ENCODE results near the gene GPI.
A peak's percentile ranks its signal among the peaks of the same experiment; 100 is the strongest.

Gene GPI

DNA sequence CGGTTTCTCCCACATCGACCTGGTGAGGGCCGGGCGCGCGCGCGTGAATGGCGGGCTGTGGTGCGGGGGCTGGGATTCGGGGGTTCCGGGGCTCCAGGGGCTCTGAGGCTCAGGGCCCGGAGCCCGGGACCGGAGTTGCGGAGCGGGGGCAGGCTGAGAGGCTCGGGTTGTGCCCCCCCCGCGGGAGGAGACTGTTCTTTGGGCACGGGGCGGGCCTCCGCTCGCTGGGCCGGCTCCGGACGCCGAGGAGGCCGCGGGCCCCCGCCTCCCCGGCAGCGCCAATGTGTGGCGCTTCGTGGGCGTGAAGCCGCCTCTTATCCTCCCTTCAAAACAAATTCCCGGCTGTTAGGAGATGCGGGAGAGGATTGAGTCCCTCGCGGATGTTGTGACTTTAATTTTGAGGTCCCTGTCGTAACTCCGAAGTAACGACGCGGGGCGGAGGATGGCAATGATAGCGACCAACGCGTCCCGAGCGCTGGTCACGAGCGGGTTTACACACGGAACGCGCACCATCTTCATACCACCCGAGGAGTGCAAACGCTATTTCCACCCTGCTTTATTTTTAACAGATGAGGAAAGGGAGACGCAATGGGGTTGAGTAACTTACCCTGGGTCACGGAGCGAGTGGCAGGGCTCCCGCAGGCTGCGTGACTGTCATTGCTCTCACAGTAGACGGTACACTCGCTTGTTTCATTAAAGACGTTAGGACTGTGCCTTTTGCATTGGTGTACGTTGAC lies 63.7 kb downstream of the GPI start:
- TF ChIP-seq, protein P1, sequence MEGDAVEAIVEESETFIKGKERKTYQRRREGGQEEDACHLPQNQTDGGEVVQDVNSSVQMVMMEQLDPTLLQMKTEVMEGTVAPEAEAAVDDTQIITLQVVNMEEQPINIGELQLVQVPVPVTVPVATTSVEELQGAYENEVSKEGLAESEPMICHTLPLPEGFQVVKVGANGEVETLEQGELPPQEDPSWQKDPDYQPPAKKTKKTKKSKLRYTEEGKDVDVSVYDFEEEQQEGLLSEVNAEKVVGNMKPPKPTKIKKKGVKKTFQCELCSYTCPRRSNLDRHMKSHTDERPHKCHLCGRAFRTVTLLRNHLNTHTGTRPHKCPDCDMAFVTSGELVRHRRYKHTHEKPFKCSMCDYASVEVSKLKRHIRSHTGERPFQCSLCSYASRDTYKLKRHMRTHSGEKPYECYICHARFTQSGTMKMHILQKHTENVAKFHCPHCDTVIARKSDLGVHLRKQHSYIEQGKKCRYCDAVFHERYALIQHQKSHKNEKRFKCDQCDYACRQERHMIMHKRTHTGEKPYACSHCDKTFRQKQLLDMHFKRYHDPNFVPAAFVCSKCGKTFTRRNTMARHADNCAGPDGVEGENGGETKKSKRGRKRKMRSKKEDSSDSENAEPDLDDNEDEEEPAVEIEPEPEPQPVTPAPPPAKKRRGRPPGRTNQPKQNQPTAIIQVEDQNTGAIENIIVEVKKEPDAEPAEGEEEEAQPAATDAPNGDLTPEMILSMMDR (IDR thresholded peaks at IDR 0.05; ENCODE audit: insufficient read depth, low read depth, low read length, missing control alignments): no peak
- peak overlapping the region; percentile 81 for H3K4me3 ChIP-seq (ENCODE audit: low read depth, low read length)
- peak; percentile 42 for DNase-seq (ENCODE audit: low read depth)

DNA sequence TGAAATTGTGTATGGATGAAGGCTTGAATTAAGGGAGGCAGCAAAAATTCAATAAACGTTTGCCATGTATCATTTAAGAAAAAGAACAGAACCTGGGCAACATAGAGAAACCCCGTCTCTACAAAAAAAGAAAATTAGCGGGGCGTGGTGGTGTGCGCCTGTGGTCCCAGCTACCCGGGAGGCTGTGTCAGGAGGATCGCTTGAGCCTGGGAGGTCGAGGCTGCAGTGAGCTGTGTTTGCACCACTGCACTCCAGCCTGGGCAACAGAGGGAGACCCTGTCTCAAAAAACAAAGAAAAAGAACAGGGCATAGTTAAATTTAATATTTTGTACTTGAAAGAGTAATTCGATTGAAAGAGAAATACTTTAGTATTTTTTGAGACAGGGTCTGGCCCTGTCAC lies 64.6 kb downstream of the GPI start:
- TF ChIP-seq, protein P1 (IDR thresholded peaks at IDR 0.05; ENCODE audit: insufficient read depth, low read depth, low read length, missing control alignments): no peak
- no peak for DNase-seq (ENCODE audit: low read depth)
- H3K4me3 ChIP-seq (ENCODE audit: low read depth, low read length): peak overlapping the region; percentile 81

DNA sequence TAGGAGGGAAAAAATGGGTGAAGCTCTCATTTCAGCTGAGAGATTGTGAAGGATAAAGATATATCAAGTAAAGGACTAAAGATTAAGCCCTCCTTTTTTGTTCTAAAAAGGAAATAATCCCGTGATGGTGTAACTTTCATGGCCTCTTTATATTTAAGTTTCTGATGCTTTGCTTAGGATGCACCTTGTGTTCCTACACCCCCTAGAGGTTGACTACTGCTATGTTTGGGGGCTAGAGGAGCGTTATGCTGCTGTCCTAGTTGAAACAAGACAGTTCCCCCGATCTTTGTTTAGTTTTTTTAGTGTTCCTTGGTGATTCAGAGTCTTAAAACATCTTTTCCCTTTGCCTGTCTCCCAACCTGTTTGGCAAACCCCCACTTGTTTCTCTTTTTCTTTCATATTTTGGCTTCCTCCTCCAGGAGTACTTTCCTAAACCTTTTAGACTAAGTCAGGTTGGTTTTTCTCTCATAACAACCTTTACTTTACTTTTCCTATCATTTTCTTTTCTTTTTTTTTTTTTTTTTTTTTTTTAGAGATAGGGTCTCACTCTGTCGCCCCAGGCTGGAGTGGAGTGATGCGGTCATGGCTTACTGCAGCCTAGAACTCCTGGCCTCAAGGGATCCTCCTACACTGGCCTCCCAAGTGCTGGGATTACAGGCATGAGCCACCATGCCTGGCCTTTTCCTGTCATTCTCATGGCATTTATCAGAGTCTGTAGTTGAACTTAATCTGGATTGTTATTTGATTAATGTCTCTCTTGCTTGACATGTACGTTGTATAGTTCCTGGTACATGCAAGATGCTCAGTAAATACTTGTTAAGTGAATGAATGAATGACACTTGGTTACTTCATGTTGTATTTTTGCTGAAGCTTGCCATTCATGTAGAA lies 66.0 kb downstream of the GPI start:
- peak; percentile 81 for DNase-seq (ENCODE audit: low read depth)
- TF ChIP-seq, protein P1 (IDR thresholded peaks at IDR 0.05; ENCODE audit: insufficient read depth, low read depth, low read length, missing control alignments): peak; percentile 89
- H3K4me3 ChIP-seq (ENCODE audit: low read depth, low read length): peak overlapping the region; percentile 81

DNA sequence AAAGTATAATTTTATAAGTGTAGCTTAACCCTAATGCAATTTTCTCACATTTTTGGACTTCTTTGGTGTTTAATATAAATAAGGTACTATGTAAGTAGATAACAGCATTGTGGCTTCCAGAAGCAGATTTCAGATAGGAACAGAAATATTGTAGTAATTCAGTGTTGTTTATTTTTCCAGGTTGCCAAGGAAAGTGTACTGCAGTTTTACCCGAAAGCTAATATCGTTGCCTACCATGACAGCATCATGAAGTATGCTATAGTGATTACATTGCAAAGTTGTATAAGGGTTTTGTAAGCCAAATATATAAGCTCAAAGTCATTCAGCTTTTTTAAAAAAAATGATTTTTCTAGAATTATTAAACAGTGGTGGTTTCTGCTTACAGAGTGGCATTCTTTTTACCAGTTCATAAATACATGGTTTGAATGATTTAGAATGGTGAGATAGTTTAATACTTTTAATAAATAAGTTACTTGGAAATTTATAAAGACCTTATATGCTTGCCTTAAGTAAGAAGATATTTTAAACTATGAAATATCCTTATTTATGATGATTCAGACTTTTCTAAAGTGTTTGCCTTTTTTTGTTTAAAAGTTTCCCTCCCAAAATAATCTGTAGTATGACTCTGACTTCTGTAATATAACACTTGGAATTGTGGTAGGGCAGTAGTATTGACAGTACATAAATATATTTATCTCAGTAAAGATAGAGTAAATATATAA lies 66.8 kb downstream of the GPI start:
- TF ChIP-seq, protein P1 (IDR thresholded peaks at IDR 0.05; ENCODE audit: insufficient read depth, low read depth, low read length, missing control alignments): no peak

DNA sequence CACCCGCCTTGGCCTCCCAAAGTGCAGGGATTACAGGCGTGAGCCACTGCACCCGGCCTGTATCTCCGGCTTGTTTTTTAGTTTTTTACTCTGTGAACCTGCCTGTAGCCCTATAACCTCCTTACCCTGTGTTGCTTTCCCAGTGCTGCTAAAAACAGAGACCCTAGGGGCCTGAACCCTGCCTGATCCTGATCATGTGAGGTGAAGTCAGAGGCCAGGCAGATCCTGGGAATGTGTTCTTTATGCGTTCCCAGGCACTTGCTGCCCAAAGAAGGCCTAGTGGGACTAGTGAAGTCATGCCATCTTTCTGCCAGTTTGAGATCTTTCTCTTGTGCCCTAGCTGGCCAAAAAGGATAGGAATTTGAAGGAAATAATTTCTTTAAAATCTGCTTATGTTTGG lies 67.8 kb downstream of the GPI start:
- H3K4me3 ChIP-seq (ENCODE audit: low read depth, low read length): no peak overlapping the region
- DNase-seq (ENCODE audit: low read depth): no peak
- TF ChIP-seq, protein P1 (IDR thresholded peaks at IDR 0.05; ENCODE audit: insufficient read depth, low read depth, low read length, missing control alignments): no peak

More for the DNA sequence above, 66.8 kb downstream of the GPI start:
- no peak for DNase-seq (ENCODE audit: low read depth)
- H3K4me3 ChIP-seq (ENCODE audit: low read depth, low read length): no peak overlapping the region

DNA sequence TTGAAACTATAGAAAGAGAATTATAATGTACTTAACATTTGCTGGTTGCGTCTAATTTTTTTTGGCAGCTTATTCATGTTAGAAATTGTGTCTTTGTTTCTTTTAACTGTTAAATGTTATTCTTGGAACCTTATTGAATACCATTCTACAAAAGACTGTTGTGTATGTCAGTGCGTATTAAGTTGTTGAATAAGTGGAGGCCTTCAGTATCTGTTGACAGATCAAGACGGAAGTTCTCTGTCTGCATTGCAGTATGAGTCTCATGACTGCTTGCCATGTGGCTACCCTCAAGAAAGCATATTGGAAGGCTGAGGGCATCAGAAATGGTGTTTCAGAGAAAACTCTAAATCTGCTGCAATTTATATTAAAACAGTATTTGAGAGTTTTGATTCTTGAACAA lies 71.7 kb downstream of the GPI start:
- DNase-seq (ENCODE audit: low read depth): no peak
- H3K4me3 ChIP-seq (ENCODE audit: low read depth, low read length): no peak overlapping the region
- TF ChIP-seq, protein P1 (IDR thresholded peaks at IDR 0.05; ENCODE audit: insufficient read depth, low read depth, low read length, missing control alignments): no peak
